HG03025 (cell line): Measurements from ENCODE around the gene MYORG.
"Not testable (repeated sequence)": the region's sequence is repeated elsewhere in the genome, so short reads cannot be mapped to it uniquely, and the experiment has no call there.

Experiments
- ATAC-seq: cut with Tn5 transposase; IDR thresholded peaks from one replicate; pipeline ENCODE4 v1.9.1; 2021; ENCODE audit warnings: mild to moderate bottlenecking, moderate library complexity; ENCODE audit not compliant: unreplicated experiment, low FRiP score

The MYORG gene

DNA sequence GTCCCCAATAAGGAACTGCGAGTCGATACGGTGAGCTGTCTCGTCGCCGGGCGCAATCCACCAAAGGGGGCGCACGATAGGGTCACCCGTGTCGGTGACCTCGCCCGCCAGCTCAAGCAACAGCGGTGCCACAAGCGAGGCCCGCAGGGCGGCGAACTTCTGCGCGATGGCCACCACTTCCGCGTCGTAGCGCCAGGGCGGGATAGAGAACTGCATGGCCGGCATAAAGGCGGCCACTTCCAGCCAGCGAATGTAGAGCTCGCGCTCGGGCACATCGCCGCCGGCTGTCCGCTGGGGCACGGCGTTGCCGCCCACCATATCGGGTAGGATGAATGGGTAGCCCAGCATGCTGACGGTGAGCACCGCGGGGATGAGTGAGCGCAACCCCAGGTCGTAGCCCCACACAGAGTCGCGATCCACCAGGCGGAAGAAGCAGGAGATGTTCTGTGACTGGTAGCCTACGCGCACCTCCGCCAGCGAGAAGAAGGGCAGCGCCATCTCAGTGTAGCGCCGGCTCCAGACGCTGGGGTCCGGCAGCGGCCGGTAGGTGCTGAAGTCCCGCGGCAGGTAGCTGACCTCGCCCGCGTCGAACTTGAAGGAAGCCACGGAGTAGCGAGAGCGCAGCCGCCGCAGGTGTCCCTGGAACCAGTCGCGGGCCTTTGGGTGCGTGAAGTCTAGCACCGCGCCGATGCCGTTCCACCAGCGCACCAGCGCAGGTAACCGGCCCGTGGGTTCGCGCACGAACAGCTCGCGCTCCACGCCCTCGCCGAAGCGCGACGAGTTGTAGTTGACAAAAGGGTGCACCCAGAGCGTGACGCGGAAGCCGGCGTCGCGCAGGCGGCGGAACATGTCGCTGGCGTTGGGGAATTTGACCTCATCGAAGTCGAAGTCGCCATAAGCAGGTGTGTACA, 5.5 kb downstream of the MYORG start:
- ATAC-seq: no peak

- ATAC-seq: no peak
Observed at GRCh38 chr9:34370335-34370969, 6.2 kb downstream of the MYORG start.

- ATAC-seq: no peak
Observed at GRCh38 chr9:34369636-34370035, 7.1 kb downstream of the MYORG start.

DNA sequence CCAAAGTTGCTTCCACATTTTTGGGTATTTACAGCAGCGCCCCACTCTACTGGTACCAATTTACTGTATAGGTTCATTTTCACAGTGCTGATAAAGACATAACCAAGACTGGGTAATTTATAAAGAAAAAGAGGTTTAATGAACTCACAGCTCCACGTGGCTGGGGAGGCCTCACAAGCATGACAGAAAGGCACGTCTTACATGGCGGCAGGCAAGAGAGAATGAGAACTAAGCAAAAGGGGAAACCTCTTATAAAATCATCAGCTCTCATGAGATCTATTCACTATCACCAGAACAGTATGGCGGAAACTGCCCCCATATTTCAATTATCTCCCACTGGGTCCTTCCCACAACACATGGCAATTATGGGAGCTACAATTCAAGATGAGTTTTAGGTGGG, 7.9 kb downstream of the MYORG start:
- ATAC-seq: not testable (repeated sequence)

- not testable (repeated sequence) for ATAC-seq
Observed at GRCh38 chr9:34367751-34368410, 8.8 kb downstream of the MYORG start.

GRCh38 chr9:34366365-34366764, 10.3 kb downstream of the MYORG start:
- no peak for ATAC-seq

GRCh38 chr9:34365282-34365681, 11.4 kb downstream of the MYORG start:
- ATAC-seq: no peak

- ATAC-seq: no peak
Observed at GRCh38 chr9:34363619-34364351, 12.9 kb downstream of the MYORG start.

DNA sequence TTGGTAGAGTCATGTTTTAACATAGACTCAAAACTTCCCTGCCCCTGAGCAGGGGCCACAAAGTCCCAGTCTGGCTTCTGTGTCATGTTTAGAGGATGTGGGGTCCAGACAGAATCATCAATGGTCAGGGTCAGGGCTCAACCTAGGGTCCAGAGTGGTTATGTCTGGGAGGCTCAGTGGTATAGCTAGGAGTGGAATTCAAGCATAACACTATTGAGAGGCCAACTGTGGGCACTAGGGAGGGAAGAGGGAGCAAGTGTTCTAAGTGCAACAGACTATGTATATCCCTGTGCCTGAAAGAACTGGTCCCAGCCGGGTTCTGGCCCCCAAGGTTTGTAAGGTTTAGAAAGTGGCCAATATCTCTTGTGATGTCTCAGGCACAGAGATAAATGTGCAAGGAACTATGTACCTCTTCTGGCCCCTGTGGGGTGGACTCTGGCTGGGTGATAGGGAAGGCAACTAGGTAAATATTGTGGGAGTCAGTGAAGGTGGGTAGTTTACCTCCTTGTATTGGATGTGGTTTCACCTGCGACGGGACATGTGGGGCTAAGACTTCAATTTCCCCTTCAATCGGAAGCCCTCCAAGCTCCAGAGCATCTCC, 14.0 kb downstream of the MYORG start:
- ATAC-seq: no peak

GRCh38 chr9:34352957-34353356, 23.7 kb downstream of the MYORG start:
- ATAC-seq: not testable (repeated sequence)

GRCh38 chr9:34352122-34352652, 24.5 kb downstream of the MYORG start:
- ATAC-seq: not testable (repeated sequence)

GRCh38 chr9:34349324-34349723, 27.4 kb downstream of the MYORG start:
- no peak for ATAC-seq

GRCh38 chr9:34347800-34348158, 28.9 kb downstream of the MYORG start:
- ATAC-seq: no peak

DNA sequence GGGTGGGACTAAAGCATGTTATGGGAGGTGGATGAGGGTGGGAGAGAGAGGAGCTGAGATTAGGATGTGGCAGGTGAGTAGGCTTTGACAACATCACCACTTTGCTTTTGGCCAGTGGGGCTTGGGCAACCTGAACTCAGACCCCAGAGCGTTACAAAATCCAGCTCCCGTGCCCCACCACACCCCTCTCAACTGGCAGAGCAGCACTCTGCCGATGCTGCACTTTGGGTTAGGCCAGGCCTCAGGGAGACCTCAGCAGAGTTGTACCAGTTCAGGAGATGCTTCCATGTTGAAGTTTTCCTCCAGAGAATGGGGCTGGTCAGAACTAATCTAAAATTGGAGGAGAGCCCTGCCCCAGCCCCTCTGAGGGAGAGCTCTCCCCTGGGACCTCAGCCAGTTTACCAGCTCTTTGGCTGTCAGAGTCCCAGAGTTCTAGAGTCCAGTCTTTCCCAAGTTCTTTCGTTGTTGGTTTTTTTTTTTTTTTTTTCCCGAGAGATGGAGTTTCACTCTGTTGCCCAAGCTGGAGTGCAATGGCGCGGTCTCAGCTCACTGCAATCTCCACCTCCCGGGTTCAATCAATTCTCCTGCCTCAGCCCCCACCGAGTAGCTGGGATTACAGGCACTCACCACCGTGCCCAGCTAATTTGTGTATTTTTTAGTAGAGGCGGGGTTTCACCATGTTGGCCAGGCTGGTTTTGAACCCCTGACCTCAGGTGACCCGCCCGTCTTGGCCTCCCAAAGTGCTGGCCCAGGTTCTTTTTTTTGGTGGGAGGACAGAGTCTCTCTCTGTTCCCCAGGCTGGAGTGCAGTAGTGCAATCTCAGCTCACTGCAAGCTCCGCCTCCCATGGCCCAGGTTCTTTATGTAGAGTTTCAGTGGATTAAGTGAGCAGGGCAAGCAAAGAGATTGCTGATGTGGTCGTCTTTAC, 29.6 kb downstream of the MYORG start:
- ATAC-seq: no peak

GRCh38 chr9:34343605-34344004, 33.1 kb downstream of the MYORG start:
- no peak for ATAC-seq

DNA sequence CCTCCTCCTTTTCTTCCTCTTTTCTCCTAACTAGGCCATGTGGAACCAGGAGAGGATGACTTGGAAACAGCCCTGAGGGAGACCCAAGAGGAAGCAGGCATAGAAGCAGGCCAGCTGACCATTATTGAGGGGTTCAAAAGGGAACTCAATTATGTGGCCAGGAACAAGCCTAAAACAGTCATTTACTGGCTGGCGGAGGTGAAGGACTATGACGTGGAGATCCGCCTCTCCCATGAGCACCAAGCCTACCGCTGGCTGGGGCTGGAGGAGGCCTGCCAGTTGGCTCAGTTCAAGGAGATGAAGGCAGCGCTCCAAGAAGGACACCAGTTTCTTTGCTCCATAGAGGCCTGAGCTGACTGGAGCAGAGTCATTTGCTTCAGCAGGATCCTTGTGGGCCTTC, 33.6 kb downstream of the MYORG start:
- no peak for ATAC-seq

- ATAC-seq: no peak
Observed at GRCh38 chr9:34341659-34342295, 34.9 kb downstream of the MYORG start.

DNA sequence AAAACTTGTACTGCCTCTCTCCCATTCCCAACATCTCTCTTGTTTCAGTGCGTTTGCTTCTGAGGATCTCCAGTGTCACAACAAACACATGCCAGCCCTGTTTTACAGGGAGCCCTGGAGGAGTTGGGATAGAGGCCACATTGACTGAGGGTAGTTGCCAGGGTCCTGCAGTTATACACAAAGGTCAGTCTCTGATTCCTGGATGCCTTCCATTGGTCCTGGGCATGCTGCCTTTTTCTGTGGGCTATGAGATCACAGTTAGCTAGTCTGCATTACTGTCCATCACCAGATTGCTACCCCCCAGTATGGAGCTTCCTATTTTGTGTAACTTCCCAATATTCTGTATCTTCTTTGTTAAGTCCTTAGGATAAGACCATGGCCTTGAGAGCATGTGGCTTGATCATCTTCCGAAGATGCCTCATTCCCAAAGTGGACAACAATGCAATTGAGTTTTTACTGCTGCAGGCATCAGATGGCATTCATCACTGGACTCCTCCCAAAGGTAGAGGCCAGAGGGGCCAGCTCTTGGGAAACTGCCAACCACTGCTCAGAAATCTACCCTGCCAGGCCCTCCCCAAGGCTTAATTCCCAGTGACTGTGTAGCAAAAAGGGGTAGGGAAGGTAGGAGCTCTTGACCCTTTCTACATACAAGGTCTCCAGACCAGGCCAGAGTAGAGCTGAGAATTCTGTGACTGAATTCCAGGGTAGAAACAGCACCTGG, 37.9 kb downstream of the MYORG start:
- no peak for ATAC-seq
